ENCODE measurements around the gene MTERF4. TPM values are rescaled to one million over a fixed set of nuclear protein-coding genes. Genes with fewer than 3 reads are reported as not detected.

Gene MTERF4
- total and polyA plus RNA-seq, 2 of the 13 experiments (the other 11 are each of a cell fraction or from before 2014, with no cell fraction given), result 50.5 to 59.8 TPM

DNA sequence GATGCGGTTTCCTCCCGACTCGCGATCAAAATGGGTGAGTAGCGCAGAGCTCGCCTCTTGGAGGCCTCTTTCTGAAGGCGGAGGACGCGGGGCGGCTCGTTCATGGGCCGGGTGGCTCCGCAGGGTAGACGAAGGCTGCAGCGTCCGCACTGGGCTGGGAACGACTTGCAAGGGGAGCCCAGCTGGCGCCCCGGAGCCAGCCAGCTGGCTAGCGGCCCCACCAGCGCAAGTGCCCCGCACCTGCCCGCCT, 47.5 kb upstream of the MTERF4 start (continued):
- TF ChIP-seq ZNF333 (CRISPR knock-in tag; IDR thresholded peaks at IDR 0.05; ENCODE audit: borderline replicate concordance), result no peak
- no peak for TF ChIP-seq TBP (CRISPR knock-in tag; IDR thresholded peaks at IDR 0.05)
- no peak for TF ChIP-seq PHB2 (IDR thresholded peaks at IDR 0.05; ENCODE audit: partially characterized antibody)

DNA sequence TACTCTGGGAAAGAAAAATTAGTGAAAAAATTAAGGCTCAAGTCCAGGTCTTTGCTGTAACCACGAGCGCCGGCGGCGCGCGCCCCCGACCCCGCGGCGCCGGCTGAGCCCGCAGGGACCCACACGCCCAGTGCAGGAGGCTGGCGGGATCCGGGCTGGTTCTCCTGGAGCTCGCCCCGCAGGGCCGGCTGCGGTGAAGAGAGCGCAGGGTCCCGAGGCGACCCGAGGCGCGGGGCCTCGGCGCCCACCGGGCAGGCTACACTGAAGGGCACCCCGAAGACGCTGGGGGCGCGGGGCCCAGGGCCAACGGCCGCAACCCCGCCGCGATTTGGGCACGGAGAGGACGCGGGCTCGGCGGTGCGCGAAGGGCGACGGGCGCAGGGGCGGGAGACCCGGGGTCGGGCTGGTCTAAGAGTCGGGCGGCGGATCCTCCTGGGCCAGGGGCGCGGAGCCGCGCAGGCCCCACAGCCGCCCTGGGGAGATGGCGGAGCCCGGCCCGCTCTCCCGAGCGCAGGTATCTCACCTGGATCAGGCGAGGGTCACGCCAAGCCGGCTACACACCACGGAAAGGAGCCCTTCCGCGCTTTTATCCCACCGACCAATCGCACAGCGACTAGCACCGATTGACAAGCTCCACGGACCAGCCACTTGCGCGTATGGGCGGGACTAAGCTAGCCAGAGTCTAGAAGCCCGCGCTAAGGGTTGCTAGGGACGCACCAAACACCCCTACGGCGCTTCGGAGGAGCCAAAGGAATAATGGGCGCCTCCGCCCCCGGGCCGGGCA, 47.0 kb upstream of the MTERF4 start, which contains the start of gene PASK:
Gene PASK, minus strand, starts transcription at position 582 of the 784 bp plus-strand sequence. CDS start 6,440 bp downstream, outside the sequence.
- ATAC-seq (peak; percentile 92), DNase-seq (ENCODE audit: low spot score) (peak; percentile 96), FAIRE-seq (peak; percentile 96)
- ChIA-PET POLR2A (interaction anchor here (0.8 to 2.7 kb wide), 12 partner anchors 13 to 292 kb away, joined by 3 to 21 read pairs (median 4); partner anchors contain the start of gene MTERF4), CTCF (ENCODE audit: low intra/inter-chr PET ratio, low total read pairs) (interaction anchor here (1.9 kb wide), 1 partner anchor 71 kb away, joined by 9 read pairs; no protein-coding TSS in a partner anchor)
- H3K27ac ChIP-seq (ENCODE audit: extremely low read length, insufficient read depth, low read length), result peak within 1 kb of the TSS; percentile 36
- H4K20me1 ChIP-seq (ENCODE audit: insufficient read depth, low read length), result no peaks in the 10 kb centered on the region
- peaks cover 22% of the 10 kb centered on the region for H3K79me2 ChIP-seq (ENCODE audit: insufficient read depth, low read length)
- H3K4me3 ChIP-seq (replicated peaks in 1 of 3; ENCODE audit: insufficient read depth in 1 of 3, low read depth in 2 of 3, low read length in 3 of 3), result peak within 1 kb of the TSS; percentile 83 to 96 (median 91)
- WGBS (ENCODE audit: low lambda C conversion rate), result under 1% methylated on average over 35 of the region's 88 CpGs
- H2AFZ ChIP-seq (ENCODE audit: low read length), result peak within 1 kb of the TSS; percentile 87
- peak within 1 kb of the TSS; percentile 99 for H3K4me2 ChIP-seq (ENCODE audit: low read depth, low read length)
- H3K36me3 ChIP-seq (replicated peaks in 1 of 2; ENCODE audit: control insufficient read depth in 1 of 2, insufficient read depth in 2 of 2, low read length in 2 of 2), result peaks cover 3 to 5% of the 10 kb centered on the region in 2 experiments; a peak in 3 of 5 replicates
- peaks cover 25% of the 10 kb centered on the region for H3K4me1 ChIP-seq (ENCODE audit: insufficient read depth, low read length)
- no peaks in the 10 kb centered on the region; a peak in 1 of 5 replicates for H3K27me3 ChIP-seq (ENCODE audit: control insufficient read depth in 1 of 2, insufficient read depth in 2 of 2, low read length in 2 of 2)
- H3K9me3 ChIP-seq (ENCODE audit: low read length), result no peaks in the 10 kb centered on the region
- intact Hi-C loops (cut with micrococcal nuclease; ENCODE audit: unreplicated experiment) (loop anchor here (1.0 to 2.0 kb wide), 2 partner anchors 46 to 56 kb away; partner anchors contain the start of gene MTERF4), in situ Hi-C loops (cut with HindIII; ENCODE audit: extremely low pct_ligation_motif_present, low pct_unique_long_range_greater_than_20kb) (no loop called here)
- BruUV-seq (replicated peaks), result no TSS peak
- H3K9ac ChIP-seq (ENCODE audit: insufficient read depth, low read depth, low read length), result peak within 1 kb of the TSS; percentile 81
- no peak; the same call in none of the 2 replicates for TF ChIP-seq NR2C2 (CRISPR knock-in tag; IDR thresholded peaks at IDR 0.05; ENCODE audit: borderline replicate concordance)
- 0 out of 2 replicates have a peak, but pooled peaks have one; percentile 21 for TF ChIP-seq ZNF773 (CRISPR knock-in tag; IDR thresholded peaks at IDR 0.05; ENCODE audit: borderline replicate concordance)
- no peak for TF ChIP-seq KLF13 (CRISPR knock-in tag; IDR thresholded peaks at IDR 0.05)
- TF ChIP-seq ZC3H4 (CRISPR knock-in tag; IDR thresholded peaks at IDR 0.05; ENCODE audit: borderline replicate concordance), result no peak
- no peak for TF ChIP-seq MZF1 (CRISPR knock-in tag; IDR thresholded peaks at IDR 0.05; ENCODE audit: borderline replicate concordance)
- TF ChIP-seq ZNF20 (CRISPR knock-in tag; IDR thresholded peaks at IDR 0.05), result no peak
- 0 out of 2 replicates have a peak, but pooled peaks have one; percentile 54 for TF ChIP-seq MATR3 (CRISPR knock-in tag; IDR thresholded peaks at IDR 0.05)
- no peak for TF ChIP-seq TMF1 (CRISPR knock-in tag; IDR thresholded peaks at IDR 0.05; ENCODE audit: low read depth)
- TF ChIP-seq, protein P1, sequence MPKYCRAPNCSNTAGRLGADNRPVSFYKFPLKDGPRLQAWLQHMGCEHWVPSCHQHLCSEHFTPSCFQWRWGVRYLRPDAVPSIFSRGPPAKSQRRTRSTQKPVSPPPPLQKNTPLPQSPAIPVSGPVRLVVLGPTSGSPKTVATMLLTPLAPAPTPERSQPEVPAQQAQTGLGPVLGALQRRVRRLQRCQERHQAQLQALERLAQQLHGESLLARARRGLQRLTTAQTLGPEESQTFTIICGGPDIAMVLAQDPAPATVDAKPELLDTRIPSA (CRISPR knock-in tag; IDR thresholded peaks at IDR 0.05; ENCODE audit: borderline replicate concordance), result no peak
- peak; percentile 45 for TF ChIP-seq AGO2 (optimal IDR thresholded peaks at IDR 0.05; ENCODE audit: low read depth, low read length)
- TF ChIP-seq ZNF260 (CRISPR knock-in tag; IDR thresholded peaks at IDR 0.05; ENCODE audit: borderline replicate concordance, low read depth), result no peak
- TF ChIP-seq ZNF160 (CRISPR knock-in tag; IDR thresholded peaks at IDR 0.05), result no peak
- peak; percentile 73; the same call in 1 of the 2 replicates for TF ChIP-seq ZNF232 (CRISPR knock-in tag; IDR thresholded peaks at IDR 0.05; ENCODE audit: borderline replicate concordance)
- no peak for TF ChIP-seq ZBTB1 (CRISPR knock-in tag; IDR thresholded peaks at IDR 0.05; ENCODE audit: borderline replicate concordance)
- TF ChIP-seq, protein P2, sequence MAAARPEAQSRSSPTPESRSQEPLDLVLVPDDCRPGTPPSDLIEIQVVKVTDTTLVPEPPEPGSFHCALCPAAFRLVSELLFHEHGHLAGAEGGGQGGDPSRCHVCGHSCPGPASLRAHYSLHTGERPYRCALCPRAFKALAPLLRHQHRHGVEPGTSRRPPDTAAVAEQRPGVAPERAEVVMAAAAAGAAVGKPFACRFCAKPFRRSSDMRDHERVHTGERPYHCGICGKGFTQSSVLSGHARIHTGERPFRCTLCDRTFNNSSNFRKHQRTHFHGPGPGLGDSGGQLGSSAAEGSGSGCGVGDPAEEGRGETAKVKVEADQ (CRISPR knock-in tag; IDR thresholded peaks at IDR 0.05; ENCODE audit: borderline replicate concordance), result 0 out of 2 replicates have a peak, but pooled peaks have one; percentile 33
- TF ChIP-seq ZBTB42 (CRISPR knock-in tag; IDR thresholded peaks at IDR 0.05), result no peak
- TF ChIP-seq, protein P3, sequence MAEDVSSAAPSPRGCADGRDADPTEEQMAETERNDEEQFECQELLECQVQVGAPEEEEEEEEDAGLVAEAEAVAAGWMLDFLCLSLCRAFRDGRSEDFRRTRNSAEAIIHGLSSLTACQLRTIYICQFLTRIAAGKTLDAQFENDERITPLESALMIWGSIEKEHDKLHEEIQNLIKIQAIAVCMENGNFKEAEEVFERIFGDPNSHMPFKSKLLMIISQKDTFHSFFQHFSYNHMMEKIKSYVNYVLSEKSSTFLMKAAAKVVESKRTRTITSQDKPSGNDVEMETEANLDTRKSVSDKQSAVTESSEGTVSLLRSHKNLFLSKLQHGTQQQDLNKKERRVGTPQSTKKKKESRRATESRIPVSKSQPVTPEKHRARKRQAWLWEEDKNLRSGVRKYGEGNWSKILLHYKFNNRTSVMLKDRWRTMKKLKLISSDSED (CRISPR knock-in tag; IDR thresholded peaks at IDR 0.05), result peak; percentile 58; the same call in 1 of the 2 replicates
- TF ChIP-seq PAX8 (CRISPR knock-in tag; IDR thresholded peaks at IDR 0.05; ENCODE audit: borderline replicate concordance), result no peak
